ENCODE data around the gene RAD23A.

The RAD23A gene

DNA sequence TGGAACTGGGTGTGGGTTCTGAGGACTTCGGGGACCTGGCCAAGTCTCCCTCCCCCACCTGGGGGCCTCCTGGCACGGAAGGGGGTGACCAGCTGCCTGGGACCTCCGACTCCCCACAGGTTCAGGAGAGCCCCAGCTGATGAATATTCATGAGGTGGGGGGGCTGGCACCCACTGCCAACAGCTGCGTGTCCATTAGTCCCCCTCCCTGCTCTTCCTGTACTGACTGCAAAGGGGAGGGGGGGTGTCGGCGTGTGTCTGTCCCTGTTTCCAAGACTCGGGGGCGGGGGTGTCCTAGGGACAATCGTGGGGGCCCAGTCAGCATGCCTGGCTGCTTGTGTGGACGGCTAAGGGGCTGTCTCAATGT lies 39.0 kb downstream of the RAD23A start:
- no peak for DNase-seq (ENCODE audit: low read depth in 2 of 2)

DNA sequence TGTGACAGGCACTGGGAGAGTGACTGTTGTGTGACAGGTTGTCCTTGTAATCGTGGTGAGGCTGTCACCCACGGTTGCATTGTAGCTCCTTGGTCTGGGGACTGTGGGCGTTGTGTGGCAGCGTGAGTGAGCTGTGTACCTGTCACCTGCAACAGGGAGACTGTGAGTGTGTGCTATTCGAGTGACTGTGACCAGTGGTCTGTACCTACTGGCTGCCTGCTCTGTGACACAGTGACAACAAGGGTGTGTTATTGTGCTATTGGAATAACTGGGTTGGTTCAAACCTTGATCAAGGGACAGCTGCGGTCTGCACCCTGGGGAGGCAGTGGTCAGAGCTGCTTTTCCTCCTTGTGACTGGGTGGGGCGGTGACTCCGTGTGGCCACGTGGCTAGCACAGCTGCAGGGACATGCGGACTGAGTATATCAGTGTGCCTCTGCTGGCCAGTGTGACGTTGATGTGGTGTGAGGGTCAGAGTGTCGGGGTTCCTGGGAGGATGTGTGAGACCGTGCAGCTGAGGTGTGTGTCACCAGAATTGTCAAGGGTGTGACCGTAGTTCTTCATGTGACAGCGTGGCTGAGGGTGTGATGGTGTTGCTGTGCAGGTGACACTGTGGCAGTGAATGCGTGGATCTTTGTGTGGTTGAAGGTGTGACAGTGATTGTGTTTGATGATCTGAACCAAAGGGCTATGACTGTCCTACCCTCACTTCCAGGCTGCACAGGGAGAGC lies 39.6 kb downstream of the RAD23A start:
- no peak for DNase-seq (ENCODE audit: low read depth in 2 of 2)

DNA sequence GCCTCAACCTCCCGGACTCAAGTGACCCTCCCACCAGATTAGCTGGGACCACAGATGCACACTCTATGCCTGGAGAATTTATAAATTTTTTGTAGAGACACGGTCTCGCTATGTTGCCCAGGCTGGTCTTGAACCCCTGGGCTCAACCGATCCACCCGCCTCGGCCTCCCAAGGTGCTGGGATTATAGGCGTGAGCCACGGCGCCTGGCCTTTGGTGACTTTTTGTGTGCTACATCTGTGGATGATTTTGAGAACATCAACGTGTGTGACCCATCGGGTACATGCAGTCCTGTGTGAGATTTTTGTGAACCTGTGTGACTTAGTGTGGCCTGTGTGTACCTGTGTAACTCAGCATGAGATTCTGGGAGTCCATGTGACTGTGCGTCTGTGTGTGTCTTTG lies 41.1 kb downstream of the RAD23A start:
- DNase-seq (ENCODE audit: low read depth in 2 of 2): no peak

DNA sequence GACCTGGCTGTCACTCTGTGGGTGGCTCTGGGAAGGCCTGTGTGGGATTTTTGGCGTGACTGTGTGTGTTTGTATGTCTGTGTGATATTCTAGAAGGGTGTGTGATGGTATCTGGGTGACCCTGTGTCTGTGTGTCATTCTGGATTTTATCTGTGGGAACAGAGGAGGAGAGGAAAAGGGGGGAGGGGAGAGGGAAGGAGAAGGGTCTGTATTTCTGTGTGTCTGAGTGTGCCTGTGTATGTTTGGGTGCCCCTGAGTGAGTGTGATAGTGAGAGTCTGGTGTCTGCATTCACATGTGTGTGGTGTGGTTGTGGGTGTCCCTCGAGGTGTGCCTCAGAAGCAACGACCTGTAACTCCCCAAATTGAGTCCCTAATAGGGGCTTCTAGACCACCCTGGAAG lies 41.5 kb downstream of the RAD23A start:
- DNase-seq (ENCODE audit: low read depth in 2 of 2): no peak

DNA sequence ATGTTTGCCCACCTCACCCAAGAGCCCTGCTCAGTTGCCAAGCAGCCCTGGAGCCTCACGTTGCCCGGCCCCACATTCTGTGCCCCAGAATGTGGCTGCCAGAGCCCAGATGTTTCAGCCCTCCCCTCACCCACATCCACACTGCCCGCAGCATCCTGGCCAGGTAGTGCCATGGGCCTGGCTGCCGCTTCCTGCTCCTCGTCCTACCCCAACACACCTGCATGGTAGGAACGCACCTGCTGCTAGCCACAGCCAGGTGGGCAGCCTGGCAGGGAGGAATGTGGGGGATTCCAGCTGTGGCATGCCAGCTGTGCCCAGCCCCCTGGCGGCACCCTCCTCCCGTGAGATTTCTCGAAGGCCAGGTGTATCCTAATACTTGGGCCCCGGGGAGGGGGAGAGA lies 42.1 kb downstream of the RAD23A start:
- no peak for DNase-seq (ENCODE audit: low read depth in 2 of 2)

- no peak for DNase-seq (ENCODE audit: low read depth in 2 of 2)
Measured at GRCh38 chr19:12990431-12990830, 44.8 kb downstream of the RAD23A start.

GRCh38 chr19:12990853-12991252 lies 45.2 kb downstream of the RAD23A start:
- DNase-seq (ENCODE audit: low read depth in 2 of 2): no peak

DNA sequence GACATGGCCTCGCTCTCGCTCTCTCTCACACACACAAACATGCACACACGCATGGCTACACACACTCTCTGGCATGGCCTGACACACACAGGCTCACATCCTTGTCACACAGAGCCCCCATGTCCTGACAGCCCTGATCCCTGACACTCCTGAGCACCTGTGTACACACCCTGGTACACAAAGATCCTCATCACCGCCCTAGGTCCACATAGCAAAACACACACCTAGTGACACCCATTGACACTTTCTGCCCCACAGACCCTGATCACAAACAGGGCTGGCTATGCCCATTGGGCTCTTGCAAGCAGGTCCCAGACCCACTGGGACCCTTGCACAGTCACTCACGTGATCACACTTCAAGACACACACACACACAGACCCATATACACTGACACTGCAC lies 45.6 kb downstream of the RAD23A start:
- no peak for DNase-seq (ENCODE audit: low read depth in 2 of 2)

DNA sequence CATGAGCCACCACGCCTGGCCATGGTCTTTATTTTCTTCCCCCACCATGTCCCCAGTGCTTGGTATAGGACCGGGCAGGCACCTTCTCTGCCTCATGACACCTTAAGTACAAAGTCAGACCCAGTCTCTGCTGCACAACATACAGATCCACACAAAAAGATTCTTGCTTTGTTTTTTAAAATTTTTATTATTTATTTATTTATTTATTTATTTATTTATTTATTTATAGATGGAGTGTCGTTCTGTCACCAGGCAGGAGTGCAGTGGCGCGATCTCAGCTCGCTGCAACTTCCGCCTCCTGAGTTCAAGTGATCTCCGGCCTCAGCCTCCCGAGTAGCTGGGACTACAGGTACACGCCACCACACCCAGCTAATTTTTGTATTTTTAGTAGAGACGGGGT lies 47.1 kb downstream of the RAD23A start:
- DNase-seq (ENCODE audit: low read depth in 2 of 2): no peak

- no peak for DNase-seq (ENCODE audit: low read depth in 2 of 2)
Measured at GRCh38 chr19:12993562-12993961, 47.9 kb downstream of the RAD23A start.

- DNase-seq (ENCODE audit: low read depth in 2 of 2): peak; percentile 30 to 40
Measured at GRCh38 chr19:12994701-12995595, 49.3 kb downstream of the RAD23A start, which contains the start of gene NFIX. Gene NFIX, plus strand, starts transcription at chr19:12995475. Its CDS starts 363 bp downstream, at chr19:12995838.

DNA sequence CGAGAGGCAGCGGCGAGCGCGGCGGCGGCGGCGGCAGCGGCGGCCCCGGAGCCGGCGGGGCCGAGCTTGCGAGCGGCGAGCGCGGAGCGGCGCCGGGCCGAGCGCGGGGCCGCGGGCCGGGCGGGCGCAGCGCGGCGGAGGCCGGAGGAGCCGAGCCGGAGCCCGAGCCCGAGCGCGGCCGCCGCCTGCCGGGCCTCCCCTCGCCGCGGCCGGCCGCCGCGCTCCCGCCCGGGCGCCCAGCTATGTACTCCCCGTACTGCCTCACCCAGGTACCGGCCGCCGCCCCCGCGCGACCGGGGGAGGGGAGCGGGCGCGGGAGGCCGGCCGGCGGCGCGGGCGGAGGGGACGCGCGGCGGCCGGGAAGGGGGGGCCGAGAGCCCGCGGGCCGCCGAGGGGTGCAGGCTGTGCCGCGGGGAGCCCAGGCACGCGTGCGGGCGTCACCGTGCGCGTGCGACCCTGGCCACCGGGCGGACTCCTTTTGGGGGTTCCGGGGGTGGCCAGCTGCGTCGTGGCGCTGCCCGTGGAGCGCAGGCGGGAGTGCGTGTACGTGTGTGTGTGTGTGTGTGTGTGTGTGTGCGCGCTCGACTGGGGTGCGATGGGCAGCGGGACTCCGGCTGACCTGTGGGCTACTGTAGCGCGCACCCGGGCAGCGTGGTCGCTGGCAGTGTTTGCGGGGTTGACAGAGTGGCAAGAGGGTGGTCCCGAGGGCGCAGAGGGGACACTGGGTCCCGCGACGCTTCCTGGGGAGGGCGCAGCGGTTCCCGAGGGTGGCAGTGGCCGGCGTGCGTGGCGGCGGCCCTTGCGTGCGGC lies 50.1 kb downstream of the RAD23A start:
- no peak for DNase-seq (ENCODE audit: low read depth in 2 of 2)

- DNase-seq (ENCODE audit: low read depth in 2 of 2): no peak
Measured at GRCh38 chr19:12996406-12997094, 50.9 kb downstream of the RAD23A start.

GRCh38 chr19:12997179-12997966 lies 51.7 kb downstream of the RAD23A start:
- no peak for DNase-seq (ENCODE audit: low read depth in 2 of 2)

DNA sequence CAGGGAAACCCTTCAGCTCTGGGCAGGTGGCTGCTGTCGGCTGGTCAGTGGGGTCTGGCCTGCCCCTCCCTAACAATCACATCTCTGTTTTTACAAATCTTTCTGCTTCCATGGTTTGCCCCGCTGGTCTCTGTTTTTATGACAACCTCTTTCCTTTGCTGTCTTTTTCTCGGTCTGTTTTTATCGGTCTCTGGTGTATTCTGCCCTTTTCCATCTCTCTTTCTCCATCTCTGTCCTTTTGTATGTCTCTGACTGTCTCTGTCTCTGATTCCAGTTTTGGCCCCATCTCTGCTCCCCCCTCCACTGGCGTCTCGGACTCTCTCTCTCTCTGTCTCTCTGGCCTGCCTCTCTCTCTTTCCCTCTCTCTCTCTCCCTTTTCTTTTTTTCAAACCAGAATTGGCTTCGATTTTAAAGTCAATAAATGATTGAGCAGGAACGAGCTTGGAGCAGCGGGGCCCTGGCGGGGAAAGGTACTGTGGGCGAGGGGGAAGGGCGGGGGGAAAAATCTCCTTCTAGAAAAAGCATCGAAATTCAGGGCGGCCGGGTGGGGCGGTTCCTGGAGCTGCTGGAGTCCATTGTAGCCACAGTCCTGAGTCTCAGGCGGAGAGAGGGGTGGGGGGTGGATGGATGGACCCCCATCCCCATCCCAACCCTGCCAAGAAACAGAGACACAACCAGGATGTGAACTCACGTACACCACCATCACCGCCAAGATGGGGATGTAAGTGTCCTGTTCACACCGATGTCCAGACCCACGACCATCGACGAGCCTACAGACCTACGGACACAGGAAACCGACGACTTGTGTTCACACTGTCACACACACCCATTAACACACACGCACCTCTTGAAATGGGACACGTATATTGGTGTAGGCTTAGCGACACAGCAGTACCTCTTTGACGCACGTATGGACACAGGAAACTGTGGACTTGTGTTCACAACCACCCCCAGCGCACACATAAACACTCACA lies 52.6 kb downstream of the RAD23A start:
- no peak for DNase-seq (ENCODE audit: low read depth in 2 of 2)

DNA sequence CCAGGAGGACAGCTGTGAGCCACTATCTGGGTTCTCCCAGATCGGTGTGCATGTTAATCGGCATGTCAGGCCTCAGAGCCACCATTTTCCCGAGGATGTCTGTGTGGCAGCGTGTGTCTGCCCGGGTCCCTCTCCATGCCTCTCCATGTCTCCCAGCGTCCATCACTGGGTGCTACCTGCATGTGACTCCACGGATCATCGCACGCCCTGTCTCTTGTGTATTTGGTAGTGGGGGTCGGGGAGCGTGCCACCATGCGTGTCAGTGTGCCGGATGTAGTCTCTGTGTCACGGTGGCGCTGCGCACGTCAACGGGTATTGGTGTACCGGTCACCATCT lies 55.5 kb downstream of the RAD23A start:
- no peak for DNase-seq (ENCODE audit: low read depth in 2 of 2)

GRCh38 chr19:13001502-13002165 lies 56.0 kb downstream of the RAD23A start:
- no peak for DNase-seq (ENCODE audit: low read depth in 2 of 2)

DNA sequence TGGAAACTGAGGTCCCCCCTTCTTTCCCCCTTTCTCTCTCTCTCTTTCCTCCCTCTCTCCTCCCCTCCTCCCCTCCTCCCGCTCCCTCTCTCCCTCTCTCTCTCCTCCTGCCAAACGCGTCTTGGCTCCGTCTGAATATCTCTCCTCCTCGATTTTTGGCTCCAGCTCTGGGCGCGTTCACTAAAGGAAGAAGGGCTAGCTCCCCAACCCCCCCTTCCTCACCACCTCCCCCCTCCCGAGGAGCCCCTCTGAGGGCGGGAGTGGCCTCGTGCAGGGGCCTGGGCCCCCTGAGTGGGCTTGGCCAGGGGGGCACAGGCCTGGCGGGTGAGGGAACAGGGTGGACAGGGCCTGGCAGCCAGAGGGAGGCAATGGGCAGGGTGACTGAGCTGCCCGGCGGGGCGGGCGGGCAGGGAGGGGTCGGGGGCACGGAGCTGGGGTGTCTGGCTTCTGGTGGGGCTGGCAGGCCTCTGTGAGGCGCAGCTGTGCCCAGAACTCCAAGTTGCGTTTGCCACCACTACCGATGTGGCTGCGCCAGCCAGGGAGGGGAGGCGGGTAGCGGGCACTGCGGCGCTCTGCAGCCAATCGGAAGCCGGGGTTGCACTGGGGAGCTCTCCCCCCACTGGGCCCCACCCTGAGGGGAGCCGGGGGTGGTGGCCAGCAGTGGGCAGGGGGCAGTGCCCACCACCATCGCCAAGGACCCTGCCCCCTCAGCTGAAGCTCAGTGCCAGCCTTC lies 56.7 kb downstream of the RAD23A start:
- no peak for DNase-seq (ENCODE audit: low read depth in 2 of 2)

DNA sequence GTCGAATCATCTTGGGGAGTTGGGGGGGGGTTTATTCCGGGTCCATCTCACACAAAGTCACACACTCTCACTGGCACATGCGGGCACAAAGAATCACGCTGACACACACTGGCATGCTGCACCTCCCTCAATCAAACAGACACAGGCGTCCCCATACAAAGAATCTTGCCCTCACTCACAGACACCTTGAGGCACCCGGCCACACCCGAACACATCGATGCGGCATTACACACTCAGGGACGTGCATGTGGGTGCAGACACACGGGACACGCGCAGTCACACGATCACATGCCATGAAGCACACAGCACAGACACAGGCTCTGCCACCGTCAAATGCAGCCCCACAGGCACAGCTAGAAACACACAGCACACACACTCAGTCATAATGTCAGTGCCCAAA lies 57.4 kb downstream of the RAD23A start:
- DNase-seq (ENCODE audit: low read depth in 2 of 2): no peak

All from activated CD4-positive, alpha-beta T cell treated with anti-CD3 and anti-CD28 coated beads for 24 hours (primary cell).